IPS-11a (cell line): ENCODE measurements around the gene SRGAP2B.
"Not testable (repeated sequence)": the region's sequence is repeated elsewhere in the genome, so short reads cannot be mapped to it uniquely, and the experiment has no call there.

Experiments used
- H3K4me3 ChIP-seq: one replicate; pipeline ENCODE4 v1.5.1; 2013; ENCODE audit warnings: low read depth, low read length, control low read depth

SRGAP2B gene

GRCh38 chr1:145095284-145096057 lies at the start of gene SRGAP2B, which contains the start of gene FAM72D:
Gene SRGAP2B (minus strand): TSS chr1:145095328. CDS start chr1:145092901, 2,427 bp downstream.
Gene FAM72D (plus strand): TSS chr1:145095974. CDS start chr1:145096848, 874 bp downstream.
- not testable (repeated sequence) for H3K4me3 ChIP-seq

GRCh38 chr1:145144264-145144913 lies 49.3 kb upstream of the SRGAP2B start:
- not testable (repeated sequence) for H3K4me3 ChIP-seq

DNA sequence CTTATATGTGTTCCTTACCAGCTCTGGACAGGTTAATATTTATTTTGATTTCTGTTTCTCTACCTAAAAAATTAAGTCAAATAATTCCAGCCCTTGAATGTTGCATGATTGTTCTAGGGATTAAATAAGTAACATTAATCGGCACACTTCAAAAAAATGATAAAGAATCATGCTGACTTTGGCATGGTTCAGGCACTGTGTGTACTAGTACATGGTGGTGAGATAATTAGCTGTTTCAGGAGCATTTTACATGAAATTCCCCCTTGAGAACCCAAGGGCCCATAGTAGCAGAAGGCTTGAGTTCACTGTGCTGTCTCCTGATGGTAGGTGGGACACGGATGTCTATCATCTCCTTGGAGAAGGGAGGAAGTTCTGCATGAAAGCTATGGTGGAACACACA lies 45.4 kb upstream of the SRGAP2B start:
- not testable (repeated sequence) for H3K4me3 ChIP-seq

DNA sequence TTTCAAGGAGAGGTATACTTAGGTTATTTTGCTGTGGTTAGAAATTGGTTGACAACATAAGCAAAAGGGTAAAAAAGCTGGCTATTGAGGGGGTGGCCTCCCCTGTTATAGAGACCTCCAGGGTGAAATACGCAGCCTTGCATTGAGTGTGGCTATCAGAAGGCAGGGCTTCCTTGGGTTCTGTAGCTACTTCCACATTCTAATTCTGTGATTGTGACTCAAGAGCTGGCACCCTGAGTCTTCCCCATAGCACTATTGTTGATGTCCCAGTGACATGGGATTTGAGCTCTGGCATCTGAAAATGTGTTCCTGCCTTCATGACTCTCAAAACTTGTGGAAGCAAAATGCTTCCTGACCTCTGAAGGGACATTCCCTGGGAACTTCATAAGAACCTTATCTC lies 39.3 kb upstream of the SRGAP2B start:
- H3K4me3 ChIP-seq: not testable (repeated sequence)

DNA sequence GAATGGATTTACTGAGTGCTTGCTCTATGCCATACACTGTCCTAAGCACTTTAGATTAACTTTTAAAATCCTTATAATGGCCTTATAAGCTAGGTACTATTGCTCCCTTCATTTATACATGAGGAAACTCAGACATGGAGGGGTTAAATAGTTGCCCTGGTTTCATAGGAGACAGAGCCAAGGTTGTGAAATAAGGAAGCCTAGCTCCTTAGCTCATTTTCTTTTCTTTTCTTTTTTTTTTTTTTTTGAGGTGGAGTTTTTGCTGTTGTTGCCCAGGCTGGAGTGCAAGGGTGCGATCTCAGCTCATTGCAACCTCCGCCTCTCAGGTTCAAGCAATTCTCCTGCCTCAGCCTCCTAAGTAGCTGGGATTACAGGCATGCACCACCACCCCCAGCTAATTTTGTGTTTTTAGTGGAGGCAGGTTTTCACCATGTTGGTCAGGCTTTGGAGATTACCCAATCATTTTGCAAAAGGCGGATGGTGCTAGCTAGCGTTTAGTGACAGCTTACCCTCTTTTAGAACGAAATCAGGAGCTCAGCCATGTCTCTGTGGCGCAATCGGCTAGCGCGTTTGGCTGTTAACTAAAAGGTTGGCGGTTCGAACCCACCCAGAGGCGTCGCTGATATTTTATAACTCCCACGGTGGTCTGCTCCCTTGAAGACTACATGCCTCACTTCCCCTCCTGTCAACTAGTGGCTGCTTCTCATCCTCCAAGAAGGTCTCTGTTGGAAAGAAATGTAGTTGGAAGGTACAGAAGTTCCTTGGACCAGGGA lies 33.8 kb upstream of the SRGAP2B start:
- H3K4me3 ChIP-seq: not testable (repeated sequence)

DNA sequence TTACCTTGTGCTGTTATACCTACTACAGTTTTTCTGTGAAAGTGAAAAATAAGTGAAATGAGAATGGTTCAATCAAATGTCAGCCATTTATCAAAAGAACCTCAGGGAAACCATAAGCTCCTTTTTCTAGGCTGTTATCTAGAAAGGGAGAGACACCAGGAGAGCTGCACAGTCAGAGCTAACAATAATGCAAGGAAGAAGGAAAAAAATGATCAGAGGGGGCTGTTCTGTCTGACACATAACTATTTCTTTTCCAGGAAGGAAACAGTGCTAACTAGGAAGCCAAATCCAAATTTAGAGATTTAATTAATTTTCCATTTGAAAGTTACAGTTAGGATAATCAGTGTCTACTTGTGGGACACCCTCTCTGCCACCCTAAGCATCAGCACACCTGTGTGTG lies 32.0 kb upstream of the SRGAP2B start:
- H3K4me3 ChIP-seq: not testable (repeated sequence)

- not testable (repeated sequence) for H3K4me3 ChIP-seq
Measured at GRCh38 chr1:145125112-145125511, 30.0 kb upstream of the SRGAP2B start.

GRCh38 chr1:145123992-145124641 lies 29.0 kb upstream of the SRGAP2B start:
- not testable (repeated sequence) for H3K4me3 ChIP-seq

GRCh38 chr1:145123062-145123395 lies 27.9 kb upstream of the SRGAP2B start:
- not testable (repeated sequence) for H3K4me3 ChIP-seq

GRCh38 chr1:145122344-145123061 lies 27.4 kb upstream of the SRGAP2B start:
- not testable (repeated sequence) for H3K4me3 ChIP-seq

DNA sequence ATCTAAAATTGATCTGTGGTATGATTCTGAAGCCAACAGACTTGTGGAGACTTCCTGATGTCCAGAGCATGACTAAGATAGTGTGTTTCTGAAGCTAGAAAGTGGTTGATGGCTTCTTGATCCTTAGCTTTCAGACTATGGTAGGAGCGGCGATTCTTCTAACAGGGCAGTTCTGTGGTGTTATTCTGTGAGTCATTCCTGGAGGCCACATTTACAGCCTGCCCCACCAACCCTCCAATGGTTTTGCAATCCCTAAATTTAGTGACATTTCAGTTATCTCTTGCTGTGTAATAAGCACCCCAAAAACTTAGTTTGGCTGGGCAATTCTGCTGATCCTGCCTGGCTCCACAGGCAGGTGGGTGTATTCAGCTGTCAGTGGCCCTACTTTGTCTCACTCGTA lies 24.7 kb upstream of the SRGAP2B start:
- not testable (repeated sequence) for H3K4me3 ChIP-seq

DNA sequence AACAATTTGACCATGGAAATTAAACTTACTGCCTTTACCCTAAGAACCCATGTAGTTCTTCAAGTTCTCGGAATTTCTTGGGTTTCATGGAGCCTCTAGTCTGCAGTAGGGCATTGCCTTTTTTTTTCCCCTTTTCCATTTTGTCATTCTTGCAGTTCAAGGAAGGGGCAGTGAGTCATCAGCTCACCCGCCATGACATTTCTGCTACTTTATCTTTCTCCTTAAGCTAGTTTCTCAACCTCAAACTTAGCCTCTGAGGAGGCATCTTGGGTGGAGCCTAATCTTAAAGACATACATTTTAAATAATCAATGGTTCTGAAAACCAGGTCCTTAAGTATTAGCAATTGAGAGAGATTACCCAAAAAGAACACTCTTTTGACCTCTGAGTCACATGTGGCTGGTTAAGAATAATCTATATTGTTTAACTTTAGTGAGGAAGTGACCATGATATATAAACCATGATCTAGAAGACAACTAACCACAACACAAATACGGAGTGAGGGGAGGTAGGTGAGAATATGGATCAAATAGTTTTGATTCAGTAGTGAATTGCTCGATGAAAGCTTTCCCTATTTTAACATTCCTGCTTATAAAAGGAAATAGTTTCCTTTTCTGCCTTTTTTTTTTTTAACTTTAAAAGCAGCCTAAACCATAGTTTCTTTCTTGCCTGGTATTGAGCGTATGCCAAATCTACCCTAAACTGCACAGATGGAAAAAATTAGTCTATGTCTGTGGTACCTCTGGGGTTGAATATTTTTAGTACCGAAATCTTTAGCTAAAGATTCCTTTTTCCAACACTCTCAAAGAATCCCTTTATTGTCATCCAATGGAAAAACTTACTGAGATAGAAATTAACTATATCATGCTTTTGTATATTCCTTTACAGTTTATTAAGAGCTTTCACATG lies 20.7 kb upstream of the SRGAP2B start:
- not testable (repeated sequence) for H3K4me3 ChIP-seq

- not testable (repeated sequence) for H3K4me3 ChIP-seq
Measured at GRCh38 chr1:145114560-145115057, 19.5 kb upstream of the SRGAP2B start.

- not testable (repeated sequence) for H3K4me3 ChIP-seq
Measured at GRCh38 chr1:145112703-145113102, 17.6 kb upstream of the SRGAP2B start.

- not testable (repeated sequence) for H3K4me3 ChIP-seq
Measured at GRCh38 chr1:145111674-145112073, 16.5 kb upstream of the SRGAP2B start.

- H3K4me3 ChIP-seq: not testable (repeated sequence)
Measured at GRCh38 chr1:145103294-145103693, 8.2 kb upstream of the SRGAP2B start.

DNA sequence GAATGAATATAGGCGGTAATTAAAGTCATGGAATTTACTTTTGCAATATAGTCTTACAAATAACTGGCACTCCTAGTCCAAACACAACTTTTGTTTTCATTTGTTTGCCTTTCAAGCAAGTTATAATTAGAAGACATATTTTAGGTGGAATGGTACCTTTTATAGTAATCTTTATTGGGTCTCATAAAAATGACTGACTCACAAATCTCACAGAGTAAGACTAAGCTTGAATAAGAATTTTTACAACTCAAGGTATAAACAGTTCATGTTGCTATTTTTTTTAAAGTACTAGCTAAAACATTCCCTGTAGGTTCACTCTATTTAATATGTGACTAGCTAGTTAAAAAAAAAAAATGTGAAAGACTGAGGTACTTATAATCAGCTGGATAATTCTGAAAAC lies 6.6 kb upstream of the SRGAP2B start:
- not testable (repeated sequence) for H3K4me3 ChIP-seq

- H3K4me3 ChIP-seq: not testable (repeated sequence)
Measured at GRCh38 chr1:145094655-145095211, 395 bp downstream of the SRGAP2B start.

DNA sequence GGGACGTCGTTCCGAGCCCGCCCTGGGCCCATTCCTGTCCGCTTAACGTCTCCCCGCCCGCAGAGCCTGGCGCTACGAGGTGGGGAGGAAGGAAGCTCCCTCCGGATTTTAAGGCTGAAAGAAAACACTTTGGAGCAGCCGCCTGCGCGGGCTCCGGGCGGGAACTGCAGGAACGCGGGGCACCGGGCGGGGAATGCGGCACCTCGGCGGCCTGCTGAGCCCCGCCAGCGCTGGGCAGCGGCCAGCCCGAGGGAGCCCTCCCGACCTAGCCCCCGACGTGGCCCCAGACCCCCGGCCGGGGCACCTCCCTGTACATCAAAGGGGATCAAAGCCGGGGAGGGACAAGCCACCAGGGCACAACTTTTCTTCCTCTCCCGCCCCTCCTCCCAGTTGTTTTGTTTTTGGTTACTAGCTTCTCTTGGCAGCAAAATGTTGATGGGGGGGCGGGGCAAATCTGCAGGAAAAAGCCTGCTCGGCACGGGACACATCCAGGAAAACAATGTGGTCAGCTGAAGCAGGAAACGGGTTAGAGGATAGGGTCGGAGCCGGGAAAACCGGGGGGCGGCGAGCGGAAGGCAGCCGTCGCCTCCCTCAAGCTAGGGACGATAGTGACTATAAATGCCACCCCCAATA lies 1.5 kb downstream of the SRGAP2B start:
- not testable (repeated sequence) for H3K4me3 ChIP-seq
